Stomach (tissue), 9 donors: ENCODE data around the gene CPEB2. TPM values are rescaled to one million over a fixed set of nuclear protein-coding genes. Genes with fewer than 3 reads are reported as not detected.
A peak's percentile ranks its signal among the peaks of the same experiment; 100 is the strongest.

Source experiments
- DNase-seq, 2 donors: peaks; one replicate each; pipeline versions ENCODE4 v3.0.0 to v3.0.0-alpha.2; 2013 to 2019
- H3K27ac ChIP-seq, 5 donors: fragments of 200-600 bp in 4 of 5; sonication (generic) in 4 of 5; one replicate each; pipeline ENCODE4 v1.5.1; 2013 to 2019; ENCODE audit warnings: mild to moderate bottlenecking in 1 of 5, moderate library complexity in 1 of 5
- H3K27me3 ChIP-seq, 3 donors: fragments of 200-600 bp; sonication (generic); one replicate each; pipeline ENCODE4 v1.5.1; 2017 to 2019; ENCODE audit warnings: mixed run types in 1 of 3
- H3K36me3 ChIP-seq, 4 donors: fragments of 200-600 bp; sonication (generic); 1 replicate in 3 of 4; 2 replicates in 1 of 4; pipeline ENCODE4 v1.5.1; 2016 to 2019
- H3K4me1 ChIP-seq, 4 donors: fragments of 200-600 bp; sonication (generic); one replicate each; pipeline ENCODE4 v1.5.1; 2016 to 2019
- H3K4me3 ChIP-seq, 4 donors: fragments of 200-600 bp; sonication (generic) in 3 of 4; one replicate each; pipeline ENCODE4 v1.5.1; 2016 to 2019; ENCODE audit warnings: mild to moderate bottlenecking in 1 of 4
- H3K9me3 ChIP-seq, 4 donors: fragments of 200-600 bp; sonication (generic); one replicate each; pipeline ENCODE4 v1.5.1; 2016 to 2019
- EP300 ChIP-seq: sonication (generic); formaldehyde crosslinking; IDR thresholded peaks from one replicate; pipeline ENCODE4 v1.6.1; 2017; ENCODE audit warnings: antibody characterized with exemption
- POLR2A ChIP-seq, 4 donors: fragments of 450-650 bp; IDR thresholded peaks; one replicate each; pipeline ENCODE4 v1.6.1; 2016; ENCODE audit warnings: antibody characterized with exemption in 4 of 4, control low read depth in 2 of 4, mild to moderate bottlenecking in 1 of 4, moderate library complexity in 1 of 4
- POLR2AphosphoS5 ChIP-seq, 3 donors: sonication (generic); formaldehyde crosslinking; IDR thresholded peaks; one replicate each; pipeline ENCODE4 v1.6.1; 2016; ENCODE audit warnings: antibody characterized with exemption in 3 of 3
- WGBS, 5 donors: extraction: QIAGEN DNeasy Blood & Tissue Kit in 3 of 5; methylation state at CpG; one replicate each; pipeline versions ENCODE4 v1.1.5 to v1.1.7; 2013 to 2018; 5-methylcytosine and 5-hydroxymethylcytosine counted together
- intact Hi-C: fragments of 100-400 bp; cut with DNase I; formaldehyde crosslinking; loops from one replicate; pipeline ENCODE4 v1.15.1; 2023; ENCODE audit warnings: low total_unique reads
- polyA plus RNA-seq, 3 donors: library from polyadenylated mRNA; stranded (reverse); fragments of 200-250 nt; gene quantifications; one replicate each; pipeline ENCODE4 v1.2.3, GENCODE V29; 2013
- total RNA-seq, 5 donors: library from RNA; depleted of rRNA; stranded (reverse); fragments of >200 nt; gene quantifications; one replicate each; pipeline versions ENCODE4 v1.1.0 to v1.2.3, GENCODE V29; 2014 to 2016
- TF ChIP-seq, protein P1 (sequence below), 7 experiments: fragments of 450-650 bp in 4 of 7; fragments of 200-600 bp in 3 of 7; sonication (generic) in 3 of 7; IDR thresholded peaks; one replicate each; pipeline ENCODE4 v1.5.1; 2016 to 2019; ENCODE audit warnings: antibody characterized with exemption in 7 of 7, control low read depth in 2 of 7, mild to moderate bottlenecking in 1 of 7
- donor health status: healthy with polysubstance abuse.
- donor health status: Bipolar disorder and iron deficiency.
- donor health status: healthy.

CPEB2 gene
- total and polyA plus RNA-seq, 8 donors, result 3.4 to 97.9 (median 21.8) TPM

DNA sequence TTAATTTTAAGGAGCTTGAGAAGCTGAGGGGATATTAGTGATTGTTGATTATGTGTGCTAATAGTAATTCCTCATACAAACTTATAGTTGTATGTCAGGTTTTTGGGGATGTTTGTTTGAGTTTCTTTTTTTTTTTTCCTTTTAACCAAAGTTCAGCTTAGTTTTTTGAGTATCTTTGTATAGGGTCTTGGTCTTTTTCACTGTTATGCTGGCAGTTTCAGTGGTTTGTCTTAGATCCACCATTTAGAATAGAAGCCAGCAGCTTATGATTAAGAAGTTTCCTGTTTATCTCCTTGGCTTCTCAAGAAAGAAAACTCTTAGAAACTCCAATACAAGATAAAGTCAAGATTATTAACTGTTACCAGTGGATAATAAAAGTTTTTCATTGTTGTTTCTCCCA, 16.1 kb downstream of the CPEB2 start:
- Histone ChIP-seq H3K27me3 (no peaks in the 10 kb centered on the region), H3K36me3 (peaks cover 0 to 43% (median 37%) of the 10 kb centered on the region in 4 donors), H3K4me3 (no peak overlapping the region), H3K27ac (peak overlapping the region in 1 of 5 donors; percentile 21), H3K4me1 (peaks cover 3 to 88% (median 44%) of the 10 kb centered on the region in 4 donors), H3K9me3 (no peaks in the 10 kb centered on the region)
- intact Hi-C loops, result no loop called here
- DNase-seq, result no peak
- no peak for TF ChIP-seq POLR2AphosphoS5 (IDR thresholded peaks at IDR 0.05)
- TF ChIP-seq POLR2A (IDR thresholded peaks at IDR 0.05), result no peak
- TF ChIP-seq, protein P1, sequence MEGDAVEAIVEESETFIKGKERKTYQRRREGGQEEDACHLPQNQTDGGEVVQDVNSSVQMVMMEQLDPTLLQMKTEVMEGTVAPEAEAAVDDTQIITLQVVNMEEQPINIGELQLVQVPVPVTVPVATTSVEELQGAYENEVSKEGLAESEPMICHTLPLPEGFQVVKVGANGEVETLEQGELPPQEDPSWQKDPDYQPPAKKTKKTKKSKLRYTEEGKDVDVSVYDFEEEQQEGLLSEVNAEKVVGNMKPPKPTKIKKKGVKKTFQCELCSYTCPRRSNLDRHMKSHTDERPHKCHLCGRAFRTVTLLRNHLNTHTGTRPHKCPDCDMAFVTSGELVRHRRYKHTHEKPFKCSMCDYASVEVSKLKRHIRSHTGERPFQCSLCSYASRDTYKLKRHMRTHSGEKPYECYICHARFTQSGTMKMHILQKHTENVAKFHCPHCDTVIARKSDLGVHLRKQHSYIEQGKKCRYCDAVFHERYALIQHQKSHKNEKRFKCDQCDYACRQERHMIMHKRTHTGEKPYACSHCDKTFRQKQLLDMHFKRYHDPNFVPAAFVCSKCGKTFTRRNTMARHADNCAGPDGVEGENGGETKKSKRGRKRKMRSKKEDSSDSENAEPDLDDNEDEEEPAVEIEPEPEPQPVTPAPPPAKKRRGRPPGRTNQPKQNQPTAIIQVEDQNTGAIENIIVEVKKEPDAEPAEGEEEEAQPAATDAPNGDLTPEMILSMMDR (IDR thresholded peaks at IDR 0.05), result no peak
- TF ChIP-seq EP300, result no peak

DNA sequence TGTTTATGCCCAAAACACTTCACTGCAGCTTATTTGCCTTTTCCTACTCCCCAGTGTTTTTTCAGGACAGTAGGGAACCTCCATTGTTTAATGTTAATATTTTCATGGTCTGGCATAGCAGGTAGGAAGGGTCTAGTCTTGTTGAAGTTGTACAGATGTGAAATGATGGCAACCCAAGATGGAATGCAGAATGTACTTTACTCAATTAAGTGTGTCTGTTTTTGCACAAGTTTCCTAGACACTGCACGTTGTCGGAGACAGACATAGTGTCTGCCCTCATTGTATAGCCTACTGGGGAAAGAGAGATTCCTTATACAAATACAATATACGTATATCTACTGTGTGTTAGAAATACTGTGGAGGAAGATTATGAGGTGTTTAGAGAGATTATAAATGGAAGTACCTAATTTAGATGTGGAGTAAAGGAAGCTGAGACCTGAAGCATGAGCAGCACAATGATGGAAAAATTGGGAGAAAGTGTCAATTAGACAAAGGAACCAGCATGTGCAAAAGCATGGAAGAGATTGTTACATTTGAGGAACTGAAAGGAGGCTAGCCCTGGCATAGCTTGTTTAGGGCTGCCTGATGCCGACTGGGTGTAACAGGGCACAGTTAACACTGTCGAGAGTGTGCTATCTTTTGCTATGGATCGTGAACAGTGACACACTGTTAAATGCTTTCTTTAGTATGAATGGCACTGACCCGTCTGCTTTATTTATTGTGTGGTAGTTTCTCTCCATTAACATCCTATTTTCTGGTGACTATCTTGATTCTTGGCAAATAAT, 18.4 kb downstream of the CPEB2 start:
- Histone ChIP-seq H3K36me3 (peaks cover 0 to 41% (median 34%) of the 10 kb centered on the region in 4 donors), H3K4me3 (peak overlapping the region in 1 of 4 donors; percentile 6), H3K4me1 (peaks cover 0 to 71% (median 32%) of the 10 kb centered on the region in 4 donors), H3K27ac (peak overlapping the region in 2 of 5 donors; percentile 13 to 37), H3K9me3 (no peaks in the 10 kb centered on the region), H3K27me3 (no peaks in the 10 kb centered on the region)
- 62 to 77% (median 74%) methylated on average over 7 of the region's 7 CpGs for WGBS, 5 donors
- DNase-seq, result peak in 1 of 2 donors; percentile 11
- intact Hi-C loops, result no loop called here
- TF ChIP-seq, protein P1 (IDR thresholded peaks at IDR 0.05), result no peak
- no peak for TF ChIP-seq POLR2AphosphoS5 (IDR thresholded peaks at IDR 0.05)
- no peak for TF ChIP-seq POLR2A (IDR thresholded peaks at IDR 0.05)
- no peak for TF ChIP-seq EP300

DNA sequence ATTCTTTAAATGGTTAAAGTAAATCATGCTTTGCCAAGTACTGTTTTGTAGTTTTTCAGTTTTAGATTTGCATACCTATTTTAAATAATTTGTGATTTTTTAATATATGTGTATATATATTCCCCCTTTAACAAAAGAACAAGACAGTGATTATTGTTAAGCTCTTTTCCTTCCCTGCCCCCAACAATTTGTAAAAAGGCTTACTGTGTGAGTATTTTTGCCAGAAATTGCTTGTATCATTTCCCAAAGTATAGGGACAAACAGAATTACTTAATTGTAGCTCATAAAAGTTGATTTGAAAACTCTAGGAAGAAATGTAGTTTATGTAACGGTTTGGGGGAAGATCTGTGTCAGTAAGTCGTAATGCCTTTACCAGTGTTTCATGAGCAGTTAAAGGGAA, 19.0 kb downstream of the CPEB2 start:
- H3K4me1 ChIP-seq, result peaks cover 0 to 65% (median 31%) of the 10 kb centered on the region in 4 donors
- no peaks in the 10 kb centered on the region for H3K27me3 ChIP-seq
- TF ChIP-seq POLR2AphosphoS5 (IDR thresholded peaks at IDR 0.05) (no peak), POLR2A (IDR thresholded peaks at IDR 0.05) (no peak), EP300 (no peak)
- TF ChIP-seq, protein P1 (IDR thresholded peaks at IDR 0.05), result no peak
- peak overlapping the region in 1 of 4 donors; percentile 6 for H3K4me3 ChIP-seq
- peak overlapping the region in 2 of 5 donors; percentile 13 to 37 for H3K27ac ChIP-seq
- intact Hi-C loops, result no loop called here
- 30 to 59% (median 36%) methylated on average over 2 of the region's 2 CpGs for WGBS, 5 donors
- peaks cover 0 to 34% (median 28%) of the 10 kb centered on the region in 4 donors for H3K36me3 ChIP-seq
- no peak for DNase-seq
- H3K9me3 ChIP-seq, result no peaks in the 10 kb centered on the region

DNA sequence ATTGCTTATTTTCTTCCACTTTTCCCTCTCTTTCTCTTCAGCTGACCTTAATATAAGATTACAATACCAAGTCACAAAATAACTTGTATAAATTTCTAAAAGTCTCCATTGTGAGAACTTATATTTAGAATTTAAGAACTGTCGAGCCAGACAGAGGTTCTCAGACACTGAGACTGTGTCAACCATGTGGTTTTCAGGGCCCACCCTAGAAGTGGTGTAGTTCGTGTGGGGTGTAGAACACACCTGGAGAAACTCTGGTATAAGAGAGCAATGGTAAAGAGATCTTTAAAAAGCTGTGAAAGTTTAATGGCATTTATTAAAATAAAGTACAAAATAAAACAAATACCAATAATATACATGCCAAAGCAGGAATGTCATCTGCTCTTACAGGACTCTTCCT, 19.7 kb downstream of the CPEB2 start:
- no peak for TF ChIP-seq EP300
- TF ChIP-seq, protein P1 (IDR thresholded peaks at IDR 0.05), result no peak
- TF ChIP-seq POLR2AphosphoS5 (IDR thresholded peaks at IDR 0.05), result no peak
- no peak for TF ChIP-seq POLR2A (IDR thresholded peaks at IDR 0.05)
- peaks cover 0 to 59% (median 29%) of the 10 kb centered on the region in 4 donors for H3K4me1 ChIP-seq
- peaks cover 0 to 33% (median 24%) of the 10 kb centered on the region in 4 donors for H3K36me3 ChIP-seq
- intact Hi-C loops, result no loop called here
- WGBS, 5 donors, result 53 to 82% (median 71%) methylated on average over 2 of the region's 2 CpGs
- no peaks in the 10 kb centered on the region for H3K27me3 ChIP-seq
- DNase-seq, result no peak
- H3K9me3 ChIP-seq, result no peaks in the 10 kb centered on the region
- H3K4me3 ChIP-seq, result no peak overlapping the region
- H3K27ac ChIP-seq, result peak overlapping the region in 1 of 5 donors; percentile 37
